ENCODE results near the gene PLPPR1. TPM values are rescaled to one million over a fixed set of nuclear protein-coding genes. Genes with fewer than 3 reads are reported as not detected.

PLPPR1 gene
- total RNA-seq, 1 experiment from 2014 or later, result not detected

GRCh38 chr9:101047848-101048397, 19.4 kb downstream of the PLPPR1 start:
- Histone ChIP-seq H3K36me3 (ENCODE audit: control insufficient read depth, insufficient read depth, low read length) (no peaks in the 10 kb centered on the region), H3K27ac (ENCODE audit: low read length) (no peak overlapping the region), H3K27me3 (ENCODE audit: control insufficient read depth, insufficient read depth, low read length) (no peaks in the 10 kb centered on the region), H3K4me1 (ENCODE audit: control insufficient read depth, insufficient read depth, low read length) (no peaks in the 10 kb centered on the region), H3K4me3 (ENCODE audit: low read depth in 2 of 2, low read length in 2 of 2) (no peak overlapping the region), H3K9me3 (ENCODE audit: control insufficient read depth, insufficient read depth, low read depth, low read length) (no peaks in the 10 kb centered on the region)
- DNase-seq (ENCODE audit: low read depth, low spot score), result no peak
- POLR2A ChIA-PET, result no interaction called here
- intact Hi-C loops (cut with micrococcal nuclease; ENCODE audit: unreplicated experiment) (no loop called here), in situ Hi-C loops (cut with HindIII; ENCODE audit: low pct_unique_long_range_greater_than_20kb, low sequenced_read_pairs) (no loop called here)
- BruUV-seq (replicated peaks), result no TSS peak
- no peak for ATAC-seq
- CTCF ChIA-PET, result no interaction called here
- TF ChIP-seq CTCF (IDR thresholded peaks at IDR 0.05) (no peak), POLR2AphosphoS5 (IDR thresholded peaks at IDR 0.05; ENCODE audit: low read depth, low read length) (no peak), REST (IDR thresholded peaks at IDR 0.05; ENCODE audit: insufficient read depth in 1 of 2, low read depth in 2 of 2, low read length in 1 of 2) (no peak), TCF7L2 (IDR thresholded peaks at IDR 0.05; ENCODE audit: low read depth, low read length) (no peak), SIN3A (IDR thresholded peaks at IDR 0.05; ENCODE audit: borderline replicate concordance, insufficient read depth, low read depth, low read length) (no peak)

- Histone ChIP-seq H3K36me3 (ENCODE audit: control insufficient read depth, insufficient read depth, low read length) (no peaks in the 10 kb centered on the region), H3K27me3 (ENCODE audit: control insufficient read depth, insufficient read depth, low read length) (no peaks in the 10 kb centered on the region), H3K4me3 (ENCODE audit: low read depth in 2 of 2, low read length in 2 of 2) (no peak overlapping the region), H3K27ac (ENCODE audit: low read length) (no peak overlapping the region), H3K9me3 (ENCODE audit: control insufficient read depth, insufficient read depth, low read depth, low read length) (no peaks in the 10 kb centered on the region), H3K4me1 (ENCODE audit: control insufficient read depth, insufficient read depth, low read length) (no peaks in the 10 kb centered on the region)
- intact Hi-C loops (cut with micrococcal nuclease; ENCODE audit: unreplicated experiment) (no loop called here), in situ Hi-C loops (cut with HindIII; ENCODE audit: low pct_unique_long_range_greater_than_20kb, low sequenced_read_pairs) (no loop called here)
- DNase-seq (ENCODE audit: low read depth, low spot score), result no peak
- ChIA-PET POLR2A (no interaction called here), CTCF (no interaction called here)
- ATAC-seq, result no peak
- BruUV-seq (replicated peaks), result no TSS peak
- no peak for TF ChIP-seq SIN3A (IDR thresholded peaks at IDR 0.05; ENCODE audit: borderline replicate concordance, insufficient read depth, low read depth, low read length)
- no peak for TF ChIP-seq REST (IDR thresholded peaks at IDR 0.05; ENCODE audit: insufficient read depth in 1 of 2, low read depth in 2 of 2, low read length in 1 of 2)
- TF ChIP-seq POLR2AphosphoS5 (IDR thresholded peaks at IDR 0.05; ENCODE audit: low read depth, low read length), result no peak
- no peak for TF ChIP-seq TCF7L2 (IDR thresholded peaks at IDR 0.05; ENCODE audit: low read depth, low read length)
- TF ChIP-seq CTCF (IDR thresholded peaks at IDR 0.05), result no peak
Measured at GRCh38 chr9:101050650-101051049, 22.1 kb downstream of the PLPPR1 start.

All from Panc1 (cell line).